SK-N-SH (cell line): ENCODE data around the gene ACTG2. TPM values are rescaled to one million over a fixed set of nuclear protein-coding genes. Genes with fewer than 3 reads are reported as not detected.

ENCODE experiments used
- CTCF ChIA-PET: fragments of 300-600, 350-600 bp; formaldehyde crosslinking; extraction: SDS; loops from one replicate; lab custom pipeline; 2021; lab: Yijun Ruan, JAX
- POLR2A ChIA-PET: fragments of 350-600 bp; sonication (Branson Sonifier 250); formaldehyde crosslinking; extraction: SDS; loops from one replicate; lab custom pipeline; 2020; ENCODE audit warnings: antibody characterized with exemption, inconsistent platforms; lab: Yijun Ruan, JAX
- DNase-seq: peaks from one replicate; pipeline ENCODE4 v3.0.0; 2012
- H2AFZ ChIP-seq: fragments of 200-600 bp; sonication (generic); 2 replicates; pipeline ENCODE4 v1.8.1; 2016; ENCODE audit warnings: antibody characterized with exemption, mild to moderate bottlenecking, low read depth
- H3F3A ChIP-seq: fragments of 200-600 bp; sonication (generic); replicated peaks from 2 replicates; pipeline ENCODE3; 2016; ENCODE audit warnings: antibody characterized with exemption, mild to moderate bottlenecking; ENCODE audit not compliant: insufficient read depth
- H3K27ac ChIP-seq, 2 experiments: fragments of 200-500 bp in 1 of 2; fragments of 200-600 bp in 1 of 2; sonication (Bioruptor generic) in 1 of 2; sonication (generic), shearing (Covaris generic) in 1 of 2; 2 replicates each; pipeline versions ENCODE4 v1.5.1 to v1.6.1; 2014 to 2016; ENCODE audit warnings: low read depth in 2 of 2, inconsistent platforms in 1 of 2, low read length in 1 of 2, mild to moderate bottlenecking in 1 of 2, mixed read lengths in 1 of 2
- H3K27me3 ChIP-seq: fragments of 200-600 bp; sonication (generic), shearing (Covaris generic); 2 replicates; pipeline ENCODE4 v1.6.1; 2016; ENCODE audit warnings: mixed run types; ENCODE audit not compliant: insufficient read depth
- H3K36me3 ChIP-seq, 2 experiments: fragments of 200-500 bp in 1 of 2; fragments of 200-600 bp in 1 of 2; sonication (Bioruptor generic) in 1 of 2; sonication (generic) in 1 of 2; replicated peaks in 1 of 2; 2 replicates each; pipeline versions ENCODE3 to v1.5.1; 2014 to 2016; ENCODE audit warnings: low read length in 1 of 2, mild to moderate bottlenecking in 1 of 2; ENCODE audit not compliant: insufficient read depth in 2 of 2, control insufficient read depth in 1 of 2
- H3K4me1 ChIP-seq, 2 experiments: fragments of 200-500 bp in 1 of 2; fragments of 200-600 bp in 1 of 2; sonication (Bioruptor generic) in 1 of 2; sonication (generic), shearing (Covaris generic) in 1 of 2; 2 replicates each; pipeline versions ENCODE4 v1.5.1 to v1.6.1; 2014 to 2016; ENCODE audit warnings: low read depth in 1 of 2, low read length in 1 of 2, mixed run types in 1 of 2; ENCODE audit not compliant: insufficient read depth in 2 of 2, control insufficient read depth in 1 of 2
- H3K4me2 ChIP-seq: fragments of 200-600 bp; sonication (generic), shearing (Covaris generic); 2 replicates; pipeline ENCODE4 v1.6.1; 2017; ENCODE audit warnings: mixed run types
- H3K4me3 ChIP-seq, 2 experiments: fragments of 200-500 bp in 1 of 2; fragments of 200-600 bp in 1 of 2; sonication (Bioruptor generic) in 1 of 2; sonication (generic), shearing (Covaris generic) in 1 of 2; 2 replicates each; pipeline versions ENCODE4 v1.5.1 to v1.8.1; 2014 to 2016; ENCODE audit warnings: low read depth in 2 of 2, inconsistent platforms in 1 of 2, low read length in 1 of 2, mild to moderate bottlenecking in 1 of 2, mixed read lengths in 1 of 2, moderate library complexity in 1 of 2
- H3K79me2 ChIP-seq: fragments of 200-600 bp; sonication (generic); 2 replicates; pipeline ENCODE4 v1.8.1; 2017; ENCODE audit warnings: mild to moderate bottlenecking; ENCODE audit not compliant: insufficient read depth
- H3K9ac ChIP-seq: fragments of 200-600 bp; sonication (generic); 2 replicates; pipeline ENCODE4 v1.6.1; 2017; ENCODE audit warnings: mixed run types
- H3K9me2 ChIP-seq: fragments of 200-600 bp; sonication (generic); 2 replicates; pipeline ENCODE4 v1.6.1; 2017; ENCODE audit warnings: mixed run types
- H3K9me3 ChIP-seq: fragments of 200-600 bp; sonication (generic); 2 replicates; pipeline ENCODE4 v1.6.1; 2017; ENCODE audit warnings: mixed run types, mild to moderate bottlenecking, moderate library complexity
- H4K20me1 ChIP-seq: fragments of 200-600 bp; sonication (generic); 2 replicates; pipeline ENCODE4 v1.6.1; 2017; ENCODE audit warnings: mild to moderate bottlenecking, mixed run types; ENCODE audit not compliant: insufficient read depth
- CTCF ChIP-seq: fragments of 200-600 bp; sonication (generic); IDR thresholded peaks from 2 replicates; pipeline ENCODE4 v1.6.1; 2017; ENCODE audit warnings: antibody characterized with exemption, mild to moderate bottlenecking, moderate library complexity
- ELF1 ChIP-seq: IDR thresholded peaks from 2 replicates; pipeline ENCODE4 v1.4.0; 2012
- EP300 ChIP-seq, 2 experiments: IDR thresholded peaks; 2 replicates each; pipeline versions ENCODE4 v1.4.0 to v1.6.1; 2012; ENCODE audit warnings: borderline replicate concordance in 1 of 2, low read depth in 1 of 2, low read length in 1 of 2
- EZH2phosphoT487 ChIP-seq: fragments of 200-600 bp; sonication (generic); IDR thresholded peaks from 2 replicates; pipeline ENCODE4 v1.6.1; 2017; ENCODE audit warnings: low read depth, mixed run types, mild to moderate bottlenecking, antibody characterized with exemption, moderate library complexity, borderline replicate concordance
- FOSL2 ChIP-seq: IDR thresholded peaks from 2 replicates; pipeline ENCODE4 v1.4.0; 2012; ENCODE audit warnings: low read depth, mild to moderate bottlenecking, moderate library complexity, borderline replicate concordance
- FOXM1 ChIP-seq: IDR thresholded peaks from 2 replicates; pipeline ENCODE4 v1.4.0; 2012; ENCODE audit warnings: low read depth, mild to moderate bottlenecking
- JUND ChIP-seq: IDR thresholded peaks from 2 replicates; pipeline ENCODE4 v1.4.0; 2012
- MEF2A ChIP-seq: IDR thresholded peaks from 2 replicates; pipeline ENCODE4 v1.4.0; 2012; ENCODE audit warnings: low read depth, borderline replicate concordance
- NFIC ChIP-seq: IDR thresholded peaks from 2 replicates; pipeline ENCODE4 v1.4.0; 2012; ENCODE audit warnings: borderline replicate concordance
- RAD21 ChIP-seq: IDR thresholded peaks from 2 replicates; pipeline ENCODE4 v1.6.1; 2012; ENCODE audit warnings: mild to moderate bottlenecking, low read length
- REST ChIP-seq: IDR thresholded peaks from 2 replicates; pipeline ENCODE4 v1.6.1; 2012; ENCODE audit warnings: mild to moderate bottlenecking, low read depth, low read length, moderate library complexity
- RFX5 ChIP-seq: IDR thresholded peaks from 2 replicates; pipeline ENCODE4 v1.6.1; 2012; ENCODE audit warnings: mild to moderate bottlenecking, improper control_type of control experiment, low read length
- SMC3 ChIP-seq: IDR thresholded peaks from 2 replicates; pipeline ENCODE4 v1.6.1; 2012; ENCODE audit warnings: low read depth, low read length, improper control_type of control experiment
- USF1 ChIP-seq: IDR thresholded peaks from 2 replicates; pipeline ENCODE4 v1.4.0; 2012; ENCODE audit warnings: low read depth, borderline replicate concordance
- USF2 ChIP-seq: fragments of 150-350 bp; IDR thresholded peaks from 2 replicates; pipeline ENCODE4 v1.6.1; 2017; ENCODE audit warnings: antibody characterized with exemption, low read length, low read depth, borderline replicate concordance
- YY1 ChIP-seq: IDR thresholded peaks from 2 replicates; pipeline ENCODE4 v1.4.0; 2012; ENCODE audit warnings: low read depth, mild to moderate bottlenecking
- ZBTB33 ChIP-seq: IDR thresholded peaks from 2 replicates; pipeline ENCODE4 v1.4.0; 2012; ENCODE audit warnings: low read depth, borderline replicate concordance
- WGBS: methylation state at CpG from one replicate; pipeline ENCODE4 v1.1.6; 2017; ENCODE audit warnings: low lambda C conversion rate; 5-methylcytosine and 5-hydroxymethylcytosine counted together
- polyA plus RNA-seq, 3 experiments: library from polyadenylated mRNA; depleted of rRNA; stranded (reverse); fragments of >200 nt; gene quantifications; 2 replicates each; pipeline ENCODE4 v1.2.3, GENCODE V29; 2012

The ACTG2 gene
- polyA plus RNA-seq, 1 of the 3 experiments (the other 2 are of a cell fraction) = 0.25 TPM

- no peak overlapping the region for H3K27ac ChIP-seq
- DNase-seq = no peak
- no peaks in the 10 kb centered on the region for H3K79me2 ChIP-seq
- ChIA-PET POLR2A (no interaction called here), CTCF (interaction anchor here (1.5 kb wide), 1 partner anchor 139 kb away, joined by 3 read pairs; no protein-coding TSS in a partner anchor)
- H4K20me1 ChIP-seq = no peaks in the 10 kb centered on the region
- H3K9ac ChIP-seq = no peak overlapping the region
- 94% methylated on average over 5 of the region's 5 CpGs for WGBS
- H3K4me2 ChIP-seq = no peak overlapping the region
- TF ChIP-seq ZBTB33 (no peak), USF1 (no peak), FOXM1 (no peak), YY1 (no peak), SMC3 (no peak), RAD21 (no peak), RFX5 (no peak), MEF2A (no peak), EP300 (IDR thresholded peaks at IDR 0.05; ENCODE audit: borderline replicate concordance in 1 of 2, low read depth in 1 of 2, low read length in 1 of 2) (no peak)
- H3K9me2 ChIP-seq = no peaks in the 10 kb centered on the region
- no peak overlapping the region for H2AFZ ChIP-seq
- no peaks in the 10 kb centered on the region for H3K4me1 ChIP-seq
- H3K27me3 ChIP-seq = no peaks in the 10 kb centered on the region
- no peak overlapping the region for H3K4me3 ChIP-seq
- H3K9me3 ChIP-seq = no peaks in the 10 kb centered on the region
- H3K36me3 ChIP-seq = peaks cover 20% of the 10 kb centered on the region in 2 experiments
- peaks cover 9% of the 10 kb centered on the region for H3F3A ChIP-seq
Measured at GRCh38 chr2:73962798-73963197, 70.0 kb downstream of the ACTG2 start.

GRCh38 chr2:73963385-73964120 lies 70.7 kb downstream of the ACTG2 start:
- ChIA-PET POLR2A (no interaction called here), CTCF (no interaction called here)
- Histone ChIP-seq H3K27me3 (no peaks in the 10 kb centered on the region), H3K4me3 (no peak overlapping the region), H3K4me1 (no peaks in the 10 kb centered on the region), H3K79me2 (no peaks in the 10 kb centered on the region), H3K27ac (no peak overlapping the region), H3K9me3 (no peaks in the 10 kb centered on the region), H3K9me2 (no peaks in the 10 kb centered on the region), H4K20me1 (no peaks in the 10 kb centered on the region), H3K36me3 (peaks cover 13 to 15% of the 10 kb centered on the region in 2 experiments), H2AFZ (no peak overlapping the region), H3K4me2 (no peak overlapping the region), H3K9ac (no peak overlapping the region), H3F3A (peaks cover 9% of the 10 kb centered on the region)
- DNase-seq = no peak
- WGBS = 84% methylated on average over 13 of the region's 13 CpGs
- TF ChIP-seq SMC3 = no peak
- TF ChIP-seq NFIC = no peak
- TF ChIP-seq EP300 (IDR thresholded peaks at IDR 0.05; ENCODE audit: borderline replicate concordance in 1 of 2, low read depth in 1 of 2, low read length in 1 of 2) = no peak
- no peak for TF ChIP-seq ELF1
- TF ChIP-seq USF2 = no peak
- no peak for TF ChIP-seq JUND
- TF ChIP-seq MEF2A = no peak
- TF ChIP-seq REST = no peak
- TF ChIP-seq CTCF = no peak
- no peak for TF ChIP-seq FOSL2
- TF ChIP-seq EZH2phosphoT487 = no peak
- TF ChIP-seq FOXM1 = no peak
